GM19025 (cell line): ENCODE measurements around the gene NEDD4L.

Experiments used
- ATAC-seq: cut with Tn5 transposase; IDR thresholded peaks from one replicate; pipeline ENCODE4 v1.9.1; 2021; ENCODE audit warnings: mild to moderate bottlenecking, low read depth, moderate library complexity; ENCODE audit not compliant: unreplicated experiment

NEDD4L gene

DNA sequence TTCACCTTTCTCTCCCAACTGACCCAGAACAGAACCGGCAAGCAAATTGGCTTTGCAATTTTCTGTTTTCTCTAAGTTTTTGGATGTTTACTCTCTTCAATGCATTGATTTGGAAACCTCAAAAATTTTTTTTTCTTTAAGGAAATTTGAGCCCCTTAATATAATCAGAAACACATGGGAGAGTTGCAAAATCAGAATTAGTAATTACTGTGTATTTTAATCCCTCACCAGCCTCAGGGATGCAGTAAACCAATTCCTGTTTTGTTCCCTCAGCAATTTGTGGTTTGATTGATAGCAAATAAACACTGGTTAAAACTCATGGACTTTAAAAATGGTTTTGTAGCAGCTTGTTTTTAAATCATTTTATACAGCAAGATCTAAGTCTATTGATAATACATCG is 281.5 kb downstream of the NEDD4L start:
- no peak for ATAC-seq

DNA sequence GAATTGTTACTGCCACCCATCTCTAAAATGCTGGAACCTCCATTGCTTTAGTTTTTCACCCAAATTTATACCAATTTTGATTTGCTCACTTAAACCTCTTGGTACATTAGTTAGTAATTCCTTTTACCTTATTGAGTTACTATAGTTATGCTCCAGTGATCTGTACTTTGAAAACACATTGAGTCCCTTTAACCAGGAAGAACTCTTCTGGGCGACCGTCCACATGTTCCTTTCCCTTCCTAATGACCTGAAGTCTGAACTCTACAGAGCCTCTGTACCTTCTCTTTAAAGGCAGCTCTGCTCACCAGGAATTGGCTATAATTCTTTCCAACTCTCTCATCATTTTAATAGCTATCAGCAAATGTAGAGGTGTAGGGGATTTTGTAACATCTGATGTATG is 290.0 kb downstream of the NEDD4L start:
- ATAC-seq = no peak

DNA sequence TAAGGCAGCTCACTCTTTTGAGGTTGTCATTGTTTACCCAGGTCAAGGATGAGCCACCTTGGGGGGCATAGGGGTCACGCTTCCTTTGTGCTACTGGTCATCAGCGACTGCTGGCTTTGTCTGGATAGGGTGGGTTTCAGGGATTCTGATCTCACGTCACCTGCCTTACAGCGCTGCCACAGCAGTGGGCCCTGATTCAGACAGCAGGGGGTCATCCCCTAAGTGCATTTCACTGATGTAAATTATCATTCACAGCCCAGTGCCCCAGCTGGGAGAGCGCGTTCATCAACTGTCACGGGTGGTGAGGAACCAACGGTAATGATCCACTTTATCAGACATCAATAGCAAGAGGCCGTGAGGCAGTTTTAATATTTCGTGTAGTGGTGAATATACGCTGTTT is 291.2 kb downstream of the NEDD4L start:
- no peak for ATAC-seq

DNA sequence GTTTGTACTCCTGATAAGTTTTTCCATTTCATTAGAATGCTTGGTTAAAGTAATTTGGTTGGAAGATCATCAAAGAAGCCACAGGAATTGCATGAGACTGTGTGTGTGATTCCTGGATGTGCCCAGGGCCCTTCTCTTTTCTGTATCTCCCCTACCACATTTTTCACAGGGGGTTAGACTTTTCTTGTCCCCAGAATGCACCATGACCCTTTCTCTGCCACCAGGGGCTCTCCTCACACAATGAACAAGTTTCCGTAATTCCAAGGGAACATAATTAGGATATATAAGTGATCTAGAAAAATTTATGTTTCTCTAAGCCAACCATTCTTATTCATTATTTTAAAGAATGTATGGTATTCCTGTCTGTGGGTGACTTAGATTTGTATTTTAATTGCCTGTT is 291.8 kb downstream of the NEDD4L start:
- no peak for ATAC-seq

DNA sequence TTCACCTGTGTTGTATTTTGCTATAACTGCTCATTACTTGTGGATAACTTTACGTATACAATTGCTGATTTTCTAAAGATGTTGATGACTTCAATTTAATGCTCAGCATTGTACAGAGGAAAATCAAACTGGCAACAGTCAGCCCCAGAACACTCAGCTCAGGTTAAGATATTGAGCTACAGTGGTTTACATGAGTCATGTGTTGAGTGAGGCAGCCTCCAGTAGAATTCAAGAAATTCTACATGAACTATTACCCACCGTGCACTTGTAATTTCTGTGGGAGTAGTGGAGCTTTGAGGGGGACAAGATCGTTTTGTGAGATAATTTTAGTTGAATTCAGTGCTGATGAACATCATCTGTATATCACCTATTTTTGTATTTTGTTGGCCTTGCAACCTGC is 292.6 kb downstream of the NEDD4L start:
- ATAC-seq = no peak

DNA sequence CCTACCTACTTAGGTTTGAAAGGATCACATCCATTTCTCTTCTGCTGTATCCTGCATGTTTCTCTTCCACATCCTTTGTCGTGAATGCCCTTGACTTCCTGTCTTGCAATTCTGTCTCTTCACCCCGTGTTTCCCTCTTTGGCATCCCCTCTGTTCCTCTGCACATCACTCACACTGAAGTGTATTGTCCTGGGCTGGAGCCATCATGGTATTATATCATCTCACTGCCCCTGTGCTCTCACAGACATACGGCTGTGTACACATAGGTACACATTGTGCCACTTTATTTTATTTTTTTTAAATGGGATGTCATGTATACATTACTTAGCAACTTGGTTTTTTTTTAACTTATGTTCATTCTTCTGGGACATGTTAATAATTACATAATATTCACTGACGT is 293.3 kb downstream of the NEDD4L start:
- no peak for ATAC-seq

DNA sequence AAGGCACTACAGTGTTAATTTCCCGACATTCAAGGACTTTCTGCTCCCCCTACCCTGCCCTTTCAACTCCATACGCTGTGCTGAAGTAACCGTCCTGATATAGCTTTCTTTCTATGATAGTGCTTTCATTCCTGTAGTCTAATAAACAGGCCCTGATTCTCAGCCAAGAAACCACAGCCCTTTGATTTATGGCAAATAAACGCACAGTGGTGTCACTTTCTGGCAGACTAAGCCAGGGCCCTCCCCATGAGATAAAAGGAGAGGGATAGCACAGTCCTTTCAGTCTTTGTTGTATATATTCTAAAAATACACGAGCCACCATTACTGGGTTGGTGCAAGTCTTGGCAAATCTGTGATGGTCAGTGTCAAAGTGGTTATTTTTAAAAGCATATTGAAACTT is 293.7 kb downstream of the NEDD4L start:
- no peak for ATAC-seq

DNA sequence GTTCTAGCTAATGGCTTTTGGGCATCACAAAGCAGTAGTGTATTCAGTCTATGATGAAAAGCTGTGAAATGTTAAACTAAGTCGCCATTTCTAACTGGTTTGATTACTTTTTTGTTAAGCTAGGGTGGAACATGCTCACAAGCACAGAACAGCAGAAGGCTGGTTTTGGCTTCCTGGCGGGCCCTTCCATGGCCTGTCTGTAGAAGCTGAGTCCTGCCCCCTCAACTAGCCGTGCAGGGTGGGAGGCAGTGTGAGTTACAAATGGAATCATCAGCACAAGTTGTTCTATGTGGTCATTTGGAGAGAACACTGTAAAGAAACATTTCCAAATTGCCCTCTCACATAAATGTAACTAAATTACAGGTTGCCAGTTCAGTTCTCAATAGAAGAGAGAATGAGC is 294.1 kb downstream of the NEDD4L start:
- no peak for ATAC-seq

DNA sequence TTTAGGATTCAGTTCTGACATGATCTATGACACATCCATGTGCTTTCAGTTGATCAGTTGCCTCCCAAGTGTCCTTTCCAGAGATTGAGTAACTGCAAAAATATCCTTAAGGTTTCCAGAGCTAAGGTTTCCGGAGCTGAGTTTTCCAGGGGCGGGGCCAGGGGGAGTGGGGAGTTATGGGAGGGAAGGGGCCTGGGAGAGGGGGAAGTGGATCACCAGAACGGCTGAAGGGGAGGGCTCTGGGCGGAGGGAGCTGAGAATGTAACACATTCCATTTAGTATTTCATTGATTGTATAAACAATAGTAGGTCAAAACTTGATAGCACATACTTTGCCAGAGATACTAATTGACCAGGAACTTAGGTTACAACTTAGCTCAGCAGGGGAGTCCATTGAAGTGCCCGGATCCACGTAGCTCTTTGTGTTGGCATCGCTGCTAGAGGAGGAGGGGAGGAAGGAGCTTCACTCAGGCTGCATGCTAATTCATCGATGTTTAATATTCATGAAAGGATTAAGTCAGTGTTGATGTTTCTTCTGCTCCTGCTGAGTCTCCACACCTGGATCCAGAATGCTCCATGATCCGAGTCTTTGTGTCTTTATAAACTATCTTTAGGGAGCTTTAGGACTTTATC is 295.1 kb downstream of the NEDD4L start:
- no peak for ATAC-seq

DNA sequence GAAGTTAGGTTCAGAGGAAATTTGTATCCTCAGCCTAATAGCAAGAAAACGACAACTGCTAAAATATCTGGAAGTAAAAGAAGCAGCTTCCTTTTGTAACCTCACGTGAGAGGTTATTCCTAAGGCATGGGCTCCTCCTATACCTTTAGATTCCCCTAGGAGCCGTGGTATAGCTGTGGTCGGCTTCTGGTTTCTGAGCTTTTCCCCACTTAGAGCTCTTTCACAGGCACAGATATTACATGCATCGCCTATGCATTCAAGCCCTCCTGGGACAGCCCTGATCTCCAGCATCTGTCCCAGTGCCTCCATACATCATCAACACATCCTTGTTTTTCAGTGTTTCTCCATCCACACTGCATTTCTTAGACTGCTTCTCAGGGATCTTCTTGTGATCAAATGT is 295.9 kb downstream of the NEDD4L start:
- ATAC-seq = no peak

DNA sequence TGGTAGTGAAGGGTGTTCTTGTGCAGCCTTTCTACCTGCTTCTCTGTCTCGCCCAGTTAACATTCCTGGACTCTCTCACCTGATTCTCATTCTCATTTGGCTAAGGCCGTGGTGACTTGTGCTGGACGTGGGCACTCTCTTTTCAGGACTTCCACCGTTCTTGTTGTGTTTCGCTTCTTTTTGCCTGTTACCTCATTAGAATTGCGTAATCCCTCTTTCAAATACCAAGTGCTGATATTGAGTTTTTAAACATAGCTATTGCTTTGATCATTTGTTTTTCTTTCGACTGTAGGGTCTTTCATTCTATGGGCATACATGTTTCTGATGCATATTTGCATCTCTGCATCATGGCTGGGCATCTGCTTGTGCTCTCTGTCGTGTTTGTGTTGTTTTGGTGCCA is 297.9 kb downstream of the NEDD4L start:
- ATAC-seq = no peak

DNA sequence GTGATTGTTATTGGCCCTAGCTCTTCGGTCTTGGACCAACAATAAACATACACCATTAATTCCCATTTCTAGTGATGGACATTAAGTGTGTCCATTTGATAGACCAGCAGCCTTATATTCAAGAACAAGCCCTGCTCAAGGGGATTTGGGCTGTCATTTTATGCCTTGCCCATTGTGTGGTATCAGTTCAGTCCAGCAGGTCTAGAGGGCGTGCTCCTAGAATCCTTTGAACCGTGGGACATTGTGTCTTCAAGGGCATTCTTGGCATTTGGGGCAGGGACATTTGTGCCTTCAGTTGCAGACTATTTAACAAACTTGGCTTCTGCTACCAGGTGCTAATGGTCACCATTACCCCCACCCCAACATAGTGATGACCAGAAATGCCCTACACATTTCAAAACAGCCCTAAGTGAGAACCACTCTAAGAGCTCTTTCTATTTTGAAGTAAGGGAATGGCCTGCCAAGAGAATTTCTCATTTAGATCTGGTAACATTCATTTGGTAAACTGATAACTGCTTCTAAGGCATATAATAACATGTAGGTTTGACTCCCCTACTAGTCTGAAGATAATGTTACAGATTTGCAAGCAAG is 300.1 kb downstream of the NEDD4L start:
- no peak for ATAC-seq

DNA sequence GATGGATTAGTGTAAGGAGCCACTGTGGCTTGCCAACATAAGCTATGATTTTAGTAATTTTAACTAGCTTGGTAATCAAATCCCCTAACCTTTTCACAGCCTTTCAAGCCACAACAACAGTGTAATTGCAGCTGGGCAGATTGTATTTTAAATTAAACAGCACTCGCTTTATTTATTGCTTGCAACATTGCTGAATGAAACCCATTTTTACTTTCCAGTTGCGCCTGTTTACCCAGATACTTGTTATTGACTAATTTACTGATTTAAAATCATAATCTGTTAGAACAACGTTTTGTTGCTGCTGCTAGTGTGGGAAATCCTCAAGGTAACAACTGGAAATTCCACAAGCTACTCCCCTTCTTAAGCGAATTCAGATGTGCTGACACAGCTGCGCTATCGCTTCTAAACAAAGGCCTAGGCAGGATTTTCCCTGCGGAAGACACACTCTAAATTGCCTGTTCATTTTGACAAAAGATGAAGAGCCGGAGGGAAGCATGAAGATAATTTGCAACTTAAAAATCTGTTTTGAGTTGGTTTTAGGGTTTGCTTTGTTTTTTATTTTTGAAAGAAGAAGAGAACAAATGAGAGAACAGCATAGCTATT is 300.9 kb downstream of the NEDD4L start:
- ATAC-seq = no peak

DNA sequence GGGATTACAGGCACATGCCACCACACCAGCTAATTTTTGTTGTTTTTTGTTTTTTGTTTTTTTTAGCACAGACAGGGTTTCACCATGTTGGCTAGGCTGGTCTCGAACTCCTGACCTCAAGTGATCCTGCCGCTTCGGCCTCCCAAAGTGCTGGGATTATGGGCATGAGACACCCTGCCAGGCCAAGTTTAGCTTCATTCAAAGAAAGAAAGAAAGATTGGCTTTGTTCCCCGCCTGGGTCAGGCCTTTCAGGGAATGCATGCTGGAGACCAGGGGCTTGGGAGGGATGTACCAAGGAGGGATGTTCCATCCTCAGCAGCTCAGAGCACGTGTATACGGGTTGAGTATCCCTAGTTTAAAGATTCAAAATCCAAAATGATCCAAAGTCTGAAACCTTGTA is 301.8 kb downstream of the NEDD4L start:
- ATAC-seq = no peak

DNA sequence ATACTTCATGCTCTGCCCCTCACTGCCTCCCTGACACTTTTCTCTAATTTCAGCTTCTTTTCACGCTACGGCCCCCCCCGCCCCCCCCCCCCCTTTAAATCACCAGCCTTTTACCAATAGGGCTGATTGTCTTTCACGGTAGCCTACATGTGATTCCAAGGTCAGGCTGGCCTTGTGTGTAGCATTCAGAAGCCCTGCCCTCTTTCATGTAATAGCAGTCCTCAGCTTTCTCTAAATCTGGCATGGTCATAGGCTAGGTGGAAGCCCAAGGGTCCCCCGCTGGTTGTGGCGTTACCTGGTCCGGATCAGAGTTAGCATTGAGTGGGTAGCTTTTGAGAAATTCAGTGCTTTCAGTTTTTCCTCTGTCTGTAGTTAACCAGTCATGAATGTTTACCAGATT is 303.1 kb downstream of the NEDD4L start:
- no peak for ATAC-seq

DNA sequence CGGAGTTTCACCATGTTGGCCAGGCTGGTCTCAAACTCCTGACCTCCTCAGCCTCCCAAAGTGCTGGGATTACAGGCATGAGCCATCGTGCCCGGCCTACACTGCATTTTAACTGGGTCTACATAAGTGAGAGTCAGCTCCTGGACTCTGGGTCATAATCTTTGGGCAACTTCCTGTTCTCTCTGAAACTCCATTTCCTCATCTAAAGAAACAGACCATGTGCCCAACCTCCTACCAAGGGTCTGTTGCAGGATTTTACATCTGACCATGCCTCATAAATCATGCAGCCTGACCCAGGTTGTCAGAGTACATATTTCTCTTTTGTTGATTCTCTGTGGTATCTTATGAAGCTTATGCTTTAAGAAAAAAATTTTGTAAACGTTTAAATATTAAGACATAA is 304.5 kb downstream of the NEDD4L start:
- no peak for ATAC-seq

DNA sequence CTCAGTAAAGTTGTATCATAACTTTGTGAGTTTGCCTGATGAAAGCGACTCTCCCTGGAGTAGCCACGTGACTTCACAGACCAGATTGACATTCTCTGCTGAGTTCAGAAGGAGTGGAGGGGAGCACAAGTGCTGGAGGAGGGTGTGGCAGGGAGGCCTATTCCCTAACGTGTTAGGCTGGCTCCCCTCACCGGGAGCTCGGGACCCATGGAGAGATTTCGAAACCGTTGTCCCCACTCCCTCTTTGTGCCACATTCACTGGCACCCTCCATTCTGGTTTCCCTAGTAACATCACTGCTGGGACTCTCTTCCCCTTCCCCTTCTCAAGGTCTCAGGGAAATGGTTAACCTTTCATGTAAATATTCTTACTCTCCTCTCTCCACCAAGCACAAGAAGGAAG is 304.9 kb downstream of the NEDD4L start:
- no peak for ATAC-seq

DNA sequence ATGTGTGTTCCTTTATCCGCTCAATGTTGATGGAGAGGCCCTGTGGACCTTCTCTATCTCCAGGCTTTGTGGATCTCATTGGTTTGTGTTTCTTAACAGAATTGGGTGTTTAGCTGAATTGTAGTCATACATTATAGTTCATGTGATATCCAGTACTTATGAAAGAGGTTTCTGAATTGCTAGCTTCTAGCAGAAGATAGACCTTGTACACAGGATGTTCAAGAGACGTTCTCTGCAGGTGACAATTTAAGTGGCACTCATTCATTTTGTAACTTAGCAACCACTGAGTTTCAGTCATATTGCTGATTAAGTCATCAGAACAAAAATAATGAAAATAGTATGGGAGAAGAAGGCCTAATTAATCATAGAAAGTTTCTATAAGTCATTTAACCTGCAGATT is 305.6 kb downstream of the NEDD4L start:
- ATAC-seq = no peak

DNA sequence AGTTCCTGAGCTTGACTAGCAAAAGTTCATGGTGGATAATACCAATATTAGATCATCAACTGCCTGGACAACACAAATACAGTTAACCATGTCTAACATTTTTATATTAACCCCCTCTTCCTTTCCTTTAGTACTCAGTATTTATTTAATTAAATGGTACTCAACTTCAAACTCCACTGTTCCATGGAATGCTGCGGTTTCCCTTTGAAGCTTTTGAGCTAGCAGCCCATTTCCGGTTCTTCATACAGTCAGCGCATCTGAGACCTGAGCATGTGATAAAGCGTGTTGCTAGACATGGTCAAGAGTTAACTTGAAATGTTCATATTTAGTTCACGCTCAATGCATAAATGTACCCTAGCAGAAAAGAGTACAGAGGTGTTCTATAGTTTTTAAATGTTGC is 306.5 kb downstream of the NEDD4L start:
- ATAC-seq = no peak

DNA sequence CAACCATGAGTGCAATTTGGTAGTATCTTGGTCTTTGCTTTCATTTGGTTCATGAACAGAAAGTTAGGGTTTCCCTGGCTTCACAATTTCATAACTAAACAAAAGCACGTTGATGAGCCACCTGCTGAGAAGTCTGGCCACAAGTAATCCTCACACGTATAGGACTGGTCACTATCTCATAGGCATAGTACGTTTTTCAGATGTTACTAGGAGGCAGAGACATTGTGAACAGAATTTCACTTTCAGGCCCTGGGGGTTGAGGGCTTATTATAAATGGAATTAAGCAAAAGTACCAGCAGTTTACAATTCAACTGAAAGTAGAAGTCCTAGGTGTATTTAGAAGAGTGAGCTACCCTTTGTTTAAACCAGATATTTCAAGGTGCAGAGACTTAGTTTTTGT is 307.8 kb downstream of the NEDD4L start:
- no peak for ATAC-seq

DNA sequence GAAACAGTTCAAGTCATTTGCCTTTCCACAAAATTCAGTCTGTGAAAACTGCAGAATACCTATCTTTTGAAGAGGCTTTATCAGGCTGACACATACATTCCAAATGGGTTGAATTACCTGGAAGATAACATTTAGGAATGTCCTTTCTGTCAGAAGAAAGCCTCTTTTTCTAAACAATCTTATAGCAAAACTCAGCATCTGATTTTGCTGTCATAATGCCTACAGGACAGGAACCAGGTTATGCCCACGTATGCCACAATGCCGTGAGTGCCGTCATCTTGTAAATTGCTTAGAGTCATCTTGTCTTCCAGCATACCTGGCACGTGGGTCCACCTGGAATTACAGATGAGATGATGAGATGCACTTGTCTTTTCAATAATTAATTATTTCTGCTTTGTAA is 309.6 kb downstream of the NEDD4L start:
- ATAC-seq = no peak

DNA sequence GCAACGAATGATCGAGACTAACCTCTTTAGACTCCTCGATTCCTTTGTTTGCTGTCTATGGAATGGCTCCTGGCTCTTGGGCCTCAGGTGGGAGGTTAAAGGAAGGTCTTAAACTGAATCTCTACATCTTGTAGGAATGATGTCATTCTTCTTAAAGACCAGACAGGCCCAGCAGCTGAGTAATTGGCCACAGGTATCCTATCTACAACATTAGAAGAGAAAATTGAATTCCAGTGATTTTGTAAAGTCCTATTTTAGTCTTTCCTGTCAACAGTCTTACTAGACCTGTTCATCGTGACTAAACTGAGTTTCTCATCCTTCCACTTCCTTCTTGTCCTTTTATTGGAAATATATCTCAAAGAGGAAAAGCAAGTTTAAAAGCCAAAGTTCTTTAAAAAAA is 310.0 kb downstream of the NEDD4L start:
- ATAC-seq = no peak
